Activated effector memory CD4-positive, alpha-beta T cell treated with Interleukin-2 at 50 U/mL for 16 hours (primary cell): ENCODE data around the gene IGF1R.

Experiments used
- DNase-seq: peaks from one replicate; pipeline ENCODE4 v3.0.0-alpha.2; 2020

Gene IGF1R

GRCh38 chr15:98930576-98930975 lies 282.2 kb downstream of the IGF1R start:
- no peak for DNase-seq

DNA sequence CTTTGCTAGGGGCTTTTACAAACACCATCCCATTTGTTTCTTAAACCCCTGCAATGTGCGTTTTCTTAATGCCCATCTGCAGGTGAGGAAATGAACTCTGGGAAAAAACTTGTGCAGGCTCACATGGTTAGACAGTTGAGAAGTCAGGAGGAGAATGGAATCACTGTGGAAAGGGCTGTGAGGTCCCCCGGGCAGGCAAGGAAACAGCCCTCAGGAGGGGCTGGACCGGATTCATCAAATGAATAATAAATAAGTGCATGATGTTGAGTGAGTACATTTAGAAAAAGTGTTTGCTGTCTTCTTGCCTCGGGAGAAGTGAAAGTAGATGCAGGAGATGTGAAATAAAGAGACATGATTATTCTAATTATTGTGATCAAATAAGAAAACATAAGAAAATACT lies 282.7 kb downstream of the IGF1R start:
- no peak for DNase-seq

DNA sequence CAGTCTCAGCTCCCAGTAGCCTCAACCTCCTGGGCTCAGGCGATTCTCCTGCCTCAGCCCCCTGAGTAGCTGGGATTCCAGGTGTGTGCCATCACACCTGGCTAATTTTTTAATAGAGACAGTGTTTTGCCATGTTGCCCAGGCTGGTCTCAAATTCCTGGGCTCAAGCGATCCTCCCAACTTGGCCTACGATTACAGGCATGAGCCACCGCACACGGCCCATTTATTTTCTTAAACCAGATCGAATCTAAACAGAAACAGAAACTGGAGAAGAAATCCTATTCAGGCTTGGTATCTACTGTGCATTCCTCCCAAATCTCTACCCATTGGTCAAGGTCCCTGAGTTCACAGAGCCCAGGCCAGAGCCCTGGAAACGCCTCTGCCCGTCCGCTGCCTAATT lies 285.1 kb downstream of the IGF1R start:
- no peak for DNase-seq

- DNase-seq = no peak
Observed at GRCh38 chr15:98935736-98936135, 287.4 kb downstream of the IGF1R start.

- no peak for DNase-seq
Observed at GRCh38 chr15:98937413-98938104, 289.2 kb downstream of the IGF1R start.

DNA sequence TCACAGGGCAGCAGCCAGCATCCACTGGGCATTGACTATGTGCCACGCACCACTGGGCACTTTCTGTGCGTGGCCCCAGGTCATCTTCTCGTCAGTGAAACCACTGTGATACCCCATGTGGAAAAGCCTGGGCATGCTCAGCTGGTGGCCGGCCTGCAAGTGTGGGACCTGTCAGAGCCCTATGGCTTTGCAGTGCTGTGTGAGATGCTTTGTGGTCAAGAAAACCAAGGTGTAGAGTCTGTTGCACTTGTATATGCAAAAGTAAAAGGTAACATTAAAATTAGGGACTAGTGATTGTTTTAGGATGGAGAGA lies 289.7 kb downstream of the IGF1R start:
- DNase-seq = no peak

- DNase-seq = no peak
Observed at GRCh38 chr15:98938799-98939198, 290.5 kb downstream of the IGF1R start.

- no peak for DNase-seq
Observed at GRCh38 chr15:98939311-98940080, 291.2 kb downstream of the IGF1R start.

DNA sequence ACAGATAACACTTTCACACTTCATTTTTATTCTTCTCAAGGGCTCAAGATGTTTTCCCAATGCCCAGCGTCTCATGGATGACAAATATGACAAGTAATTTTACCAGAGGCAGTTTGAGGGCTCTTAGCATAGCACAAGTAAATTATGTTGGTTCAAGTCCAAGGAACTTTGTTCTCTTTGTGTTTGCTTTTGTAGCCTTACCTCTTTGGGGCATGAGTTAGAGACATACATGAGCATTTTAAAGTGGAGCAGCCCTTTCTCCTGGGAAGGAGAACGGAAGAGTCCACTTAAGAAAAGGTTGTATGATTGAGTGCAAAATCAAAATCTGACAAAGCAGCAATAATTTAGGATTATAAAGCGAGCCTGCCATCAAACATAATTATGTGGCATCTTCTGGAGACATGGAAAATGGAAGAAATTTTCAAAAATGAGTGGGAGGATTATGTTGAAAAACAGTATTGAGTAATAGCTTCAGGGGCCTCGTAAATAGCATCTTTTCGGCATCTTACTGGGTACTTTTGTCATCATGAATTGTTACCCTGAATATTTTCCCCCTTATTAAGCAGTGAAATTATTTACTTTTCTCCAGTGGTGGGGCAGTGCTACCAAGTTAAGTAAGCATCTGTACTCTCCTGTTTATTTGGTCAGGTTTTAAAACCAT lies 293.4 kb downstream of the IGF1R start:
- DNase-seq = no peak

DNA sequence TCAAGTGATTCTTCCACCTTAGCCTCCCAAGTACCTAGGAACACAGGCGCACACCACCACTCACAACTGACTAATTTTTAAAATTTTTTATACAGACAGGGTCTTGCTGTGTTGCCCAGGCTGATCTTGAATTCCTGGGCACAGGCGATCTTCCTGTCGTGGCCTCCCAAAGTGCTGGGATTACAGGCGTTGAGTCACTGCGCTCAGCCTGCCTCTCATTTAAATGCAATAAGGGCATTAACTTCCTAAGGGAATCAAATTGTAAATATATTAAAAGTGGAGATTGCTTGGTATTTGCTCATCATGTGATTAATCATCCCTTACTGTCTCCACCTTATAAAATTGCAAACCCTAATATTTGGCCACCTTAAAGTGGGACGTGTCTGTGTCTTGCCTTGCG lies 294.1 kb downstream of the IGF1R start:
- DNase-seq = no peak

DNA sequence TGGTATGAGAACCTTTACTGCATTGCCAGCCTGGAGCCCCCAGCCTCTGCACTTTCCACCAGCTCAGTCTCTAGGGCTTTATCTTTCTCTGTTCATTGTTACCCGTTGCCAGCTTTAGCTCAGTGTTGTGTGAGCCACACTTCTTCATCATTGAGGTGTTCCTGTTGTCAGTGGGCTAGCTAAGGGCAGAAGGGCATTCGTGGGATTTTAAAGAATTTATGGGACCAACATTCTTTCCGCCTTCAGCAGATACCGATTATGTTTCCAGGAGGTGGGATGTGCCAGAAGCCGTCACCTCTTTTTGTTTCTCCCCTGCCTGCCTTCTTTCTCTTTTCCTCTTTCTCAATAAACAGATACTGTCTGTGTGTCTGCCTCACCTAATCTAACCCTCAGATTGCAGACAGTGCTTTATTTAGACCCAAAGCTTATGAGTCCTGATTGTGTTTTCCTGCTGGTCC lies 294.7 kb downstream of the IGF1R start:
- no peak for DNase-seq

DNA sequence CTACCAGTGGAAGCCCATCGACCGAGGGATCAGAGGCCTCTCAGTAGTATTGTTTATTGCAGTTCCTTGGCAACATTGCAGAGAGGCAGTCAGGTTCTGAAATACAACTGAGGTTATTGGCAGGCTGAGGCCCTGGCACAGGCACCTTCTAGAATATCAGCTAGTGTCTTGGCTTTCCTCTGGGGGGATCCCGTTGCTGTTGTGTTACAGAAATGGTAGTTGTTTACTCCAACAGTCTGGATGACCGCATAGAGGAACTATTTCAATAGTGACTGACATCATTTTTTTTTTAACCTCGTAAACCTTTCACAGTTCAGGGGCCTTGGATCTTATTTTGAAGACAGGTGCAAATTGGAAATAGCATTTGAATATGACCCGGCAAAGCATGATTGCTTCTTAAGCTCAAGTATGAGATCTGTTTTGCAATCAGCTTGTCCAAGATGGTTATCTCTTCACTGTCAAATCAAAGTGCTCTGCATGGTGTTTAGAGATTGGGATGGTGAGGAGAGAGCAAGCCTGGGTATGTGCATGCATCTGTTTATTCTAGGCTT lies 295.3 kb downstream of the IGF1R start:
- DNase-seq = no peak

GRCh38 chr15:98946301-98947255 lies 298.2 kb downstream of the IGF1R start:
- DNase-seq = no peak

GRCh38 chr15:98948456-98948855 lies 300.1 kb downstream of the IGF1R start:
- DNase-seq = no peak

GRCh38 chr15:98948941-98949340 lies 300.6 kb downstream of the IGF1R start:
- no peak for DNase-seq

- DNase-seq = no peak
Observed at GRCh38 chr15:98949624-98950023, 301.3 kb downstream of the IGF1R start.

GRCh38 chr15:98950248-98950647 lies 301.9 kb downstream of the IGF1R start:
- no peak for DNase-seq

DNA sequence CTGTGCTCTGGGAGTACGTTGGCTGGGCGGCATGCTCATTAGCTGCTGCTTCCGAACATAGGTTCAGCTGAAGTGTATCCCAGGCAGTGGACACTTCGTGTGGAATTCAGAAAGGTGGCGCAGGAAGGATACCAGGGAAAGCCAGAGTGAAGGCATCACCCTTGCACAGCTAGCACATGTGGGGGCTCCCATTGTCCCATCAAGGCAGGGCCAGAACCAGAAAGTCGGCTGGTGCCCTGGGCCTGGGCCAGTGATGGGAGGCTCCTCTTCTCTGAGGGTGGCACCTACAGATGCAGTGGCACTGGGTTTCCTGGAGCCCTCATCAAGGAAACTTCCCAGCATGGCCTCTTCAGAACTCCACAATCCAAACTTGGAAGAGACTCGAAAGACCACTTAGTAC lies 302.7 kb downstream of the IGF1R start:
- no peak for DNase-seq

DNA sequence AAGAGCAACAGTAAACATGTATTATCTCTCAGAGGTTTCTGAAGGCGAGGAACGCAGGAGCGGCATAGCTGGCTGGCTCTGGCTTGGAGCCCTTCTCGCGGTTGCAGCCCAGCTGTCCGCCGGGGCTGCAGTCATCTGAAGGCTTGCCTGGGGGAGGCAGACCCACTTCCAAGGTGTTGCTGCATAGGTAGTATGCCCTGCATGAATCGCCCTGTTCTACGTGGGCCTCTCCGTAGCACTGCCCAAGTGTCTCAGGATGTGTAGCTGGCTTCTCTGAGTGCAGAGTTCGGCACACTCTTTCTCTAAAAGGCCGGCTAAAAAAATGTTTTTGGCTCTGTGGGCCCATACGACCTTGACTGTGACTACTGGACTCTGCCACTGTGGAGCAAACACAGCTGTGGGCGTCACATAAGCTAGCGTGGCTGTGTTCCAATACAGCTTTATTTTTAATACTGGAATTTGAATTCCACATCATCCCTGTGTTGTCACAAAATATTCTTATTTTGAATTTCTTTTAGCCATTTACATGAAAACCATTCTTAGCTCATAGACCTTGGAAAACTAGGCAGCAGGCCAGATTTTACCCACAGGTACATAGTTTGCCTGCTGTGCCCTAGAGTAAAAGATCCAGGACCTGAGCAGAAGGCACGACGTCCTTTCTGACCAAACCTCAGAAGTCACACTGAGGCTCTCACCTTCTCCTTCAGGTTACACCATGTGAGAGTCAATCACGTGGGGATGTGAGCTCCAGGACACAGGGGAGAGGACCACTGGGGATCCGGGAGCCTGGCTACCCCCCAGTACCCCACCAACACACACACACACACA lies 303.4 kb downstream of the IGF1R start:
- no peak for DNase-seq

- no peak for DNase-seq
Observed at GRCh38 chr15:98952381-98952803, 304.1 kb downstream of the IGF1R start.

DNA sequence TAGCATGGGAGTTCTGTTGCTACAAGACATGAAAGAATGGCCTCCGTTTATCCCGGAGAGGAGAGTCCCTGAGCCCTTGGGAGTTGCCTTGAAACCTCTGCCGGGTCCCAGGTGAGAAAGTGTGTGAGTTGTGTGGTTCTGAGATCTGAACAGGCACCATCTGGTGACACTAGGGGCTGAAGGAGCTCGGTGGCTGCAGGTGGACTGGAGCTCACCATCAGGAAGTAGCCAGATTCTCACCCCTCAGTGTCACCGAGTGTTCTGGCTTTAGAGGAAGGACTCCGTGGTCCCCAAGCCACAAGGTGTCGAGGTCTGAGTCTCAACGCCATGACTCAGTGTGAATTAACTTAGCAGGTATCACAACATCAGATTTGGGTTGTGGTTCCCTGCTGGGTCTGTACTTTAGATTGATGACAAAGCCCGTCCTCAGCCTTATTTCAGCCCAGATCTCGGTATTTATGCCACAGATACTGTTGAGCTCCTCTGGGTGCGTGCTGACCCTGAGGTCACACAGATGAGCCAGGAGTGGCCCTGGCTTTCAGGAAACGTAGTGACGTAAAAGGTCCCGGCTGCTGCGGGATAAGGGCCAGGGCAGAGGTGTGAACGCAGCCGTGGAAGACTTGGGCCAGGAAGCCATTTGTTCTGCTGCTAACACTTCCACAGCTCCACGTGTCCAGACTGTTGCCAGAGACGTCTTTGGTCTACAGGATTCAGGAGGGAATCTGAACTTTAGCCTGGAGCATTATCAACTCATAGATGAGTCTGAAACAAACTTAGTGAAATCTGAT lies 304.9 kb downstream of the IGF1R start:
- no peak for DNase-seq
